Mesendoderm (in vitro differentiated cells): Measurements from ENCODE around the gene AGBL5.
A peak's percentile ranks its signal among the peaks of the same experiment; 100 is the strongest.

Source experiments
- DNase-seq: peaks from one replicate; pipeline ENCODE4 v3.0.0; 2013
- H2AK5ac ChIP-seq: 2 replicates; pipeline ENCODE4 v1.6.1; 2013; ENCODE audit warnings: low read length, inconsistent platforms
- H2BK120ac ChIP-seq: 2 replicates; pipeline ENCODE4 v1.6.1; 2013; ENCODE audit warnings: low read depth, mild to moderate bottlenecking, low read length, moderate library complexity, mixed read lengths
- H2BK15ac ChIP-seq: replicated peaks from 2 replicates; pipeline ENCODE4 v1.6.1; 2013; ENCODE audit warnings: low read depth, mild to moderate bottlenecking, moderate library complexity
- H2BK5ac ChIP-seq: 2 replicates; pipeline ENCODE4 v1.6.1; 2013; ENCODE audit warnings: low read length, inconsistent platforms
- H3K18ac ChIP-seq: 2 replicates; pipeline ENCODE4 v1.6.1; 2013; ENCODE audit warnings: mild to moderate bottlenecking, low read length, mixed read lengths
- H3K23ac ChIP-seq: one replicate; pipeline ENCODE4 v1.6.1; 2013; ENCODE audit warnings: low read length
- H3K27ac ChIP-seq: 2 replicates; pipeline ENCODE4 v1.5.1; 2013; ENCODE audit warnings: low read depth, mild to moderate bottlenecking, inconsistent platforms, low read length, moderate library complexity
- H3K27me3 ChIP-seq: 2 replicates; pipeline ENCODE4 v1.6.1; 2013; ENCODE audit warnings: low read length, control low read depth, mild to moderate bottlenecking, inconsistent platforms; ENCODE audit not compliant: insufficient read depth, poor library complexity
- H3K36me3 ChIP-seq: 2 replicates; pipeline ENCODE4 v1.6.1; 2013; ENCODE audit warnings: low read length, inconsistent platforms; ENCODE audit not compliant: control insufficient read depth, insufficient read depth
- H3K4ac ChIP-seq: one replicate; pipeline ENCODE4 v1.6.1; 2013; ENCODE audit warnings: low read depth, mild to moderate bottlenecking, low read length, moderate library complexity
- H3K4me1 ChIP-seq: 2 replicates; pipeline ENCODE4 v1.6.1; 2013; ENCODE audit warnings: low read depth, low read length, inconsistent platforms; ENCODE audit not compliant: control insufficient read depth
- H3K4me2 ChIP-seq: 2 replicates; pipeline ENCODE4 v1.6.1; 2013; ENCODE audit warnings: low read length
- H3K4me3 ChIP-seq: 2 replicates; pipeline ENCODE4 v1.5.1; 2013; ENCODE audit warnings: mild to moderate bottlenecking, low read length
- H3K56ac ChIP-seq: one replicate; pipeline ENCODE4 v1.6.1; 2013; ENCODE audit warnings: low read length
- H3K79me1 ChIP-seq: 2 replicates; pipeline ENCODE4 v1.6.1; 2013; ENCODE audit warnings: low read length, inconsistent platforms
- H3K79me2 ChIP-seq: 2 replicates; pipeline ENCODE4 v1.6.1; 2013; ENCODE audit warnings: mild to moderate bottlenecking, low read length; ENCODE audit not compliant: control insufficient read depth, insufficient read depth
- H3K9ac ChIP-seq: 2 replicates; pipeline ENCODE4 v1.6.1; 2013; ENCODE audit warnings: low read length, inconsistent platforms
- H4K5ac ChIP-seq: one replicate; pipeline ENCODE4 v1.6.1; 2013; ENCODE audit warnings: low read length
- H4K8ac ChIP-seq: one replicate; pipeline ENCODE4 v1.6.1; 2013; ENCODE audit warnings: low read depth, mild to moderate bottlenecking, control low read depth, low read length, moderate library complexity
- WGBS: extraction: QIAGEN DNeasy Blood & Tissue Kit; methylation state at CpG from one replicate; pipeline ENCODE4 v1.1.7; 2013; ENCODE audit warnings: low lambda C conversion rate, missing lambda C conversion rate; ENCODE audit not compliant: insufficient coverage; ENCODE audit errors: extremely low coverage; 5-methylcytosine and 5-hydroxymethylcytosine counted together

The AGBL5 gene

DNA sequence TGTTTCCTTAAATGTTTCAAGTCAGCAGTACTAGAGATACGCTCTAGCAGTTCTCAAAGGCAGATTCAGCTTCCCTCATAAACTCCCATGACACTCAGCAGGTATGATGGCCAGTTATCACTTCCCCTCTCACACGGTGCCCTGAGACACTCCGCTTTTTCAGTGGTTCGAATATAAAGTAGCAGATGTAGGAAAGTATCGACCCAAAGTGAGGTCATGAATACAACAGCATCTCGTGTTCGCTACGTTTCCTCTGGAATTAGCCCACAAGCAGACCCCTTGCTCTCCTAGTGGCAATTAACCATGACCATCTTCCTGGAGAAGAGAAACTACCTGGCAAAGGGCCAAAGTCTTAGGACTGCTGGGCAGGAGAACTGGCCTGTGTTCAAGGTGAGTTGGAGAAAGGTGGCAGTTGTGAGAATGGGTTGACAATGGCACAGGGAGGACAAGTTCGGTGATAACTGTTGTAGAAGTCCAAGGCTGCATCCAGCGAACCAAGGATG lies 9.3 kb upstream of the AGBL5 start:
- H3K4me1 ChIP-seq = no peaks in the 10 kb centered on the region
- no peak overlapping the region for H3K23ac ChIP-seq
- no peak overlapping the region for H3K4ac ChIP-seq
- no peak overlapping the region for H3K4me3 ChIP-seq
- no peaks in the 10 kb centered on the region for H3K79me2 ChIP-seq
- H3K79me1 ChIP-seq = no peaks in the 10 kb centered on the region
- no peak overlapping the region for H2AK5ac ChIP-seq
- H4K5ac ChIP-seq = no peak overlapping the region
- H3K27me3 ChIP-seq = no peaks in the 10 kb centered on the region
- H3K27ac ChIP-seq = no peak overlapping the region
- no peak overlapping the region for H3K18ac ChIP-seq
- H3K9ac ChIP-seq = no peak overlapping the region
- no peak overlapping the region for H3K4me2 ChIP-seq
- WGBS = no CpG with 5 or more reads among the region's 10 CpGs
- no peak overlapping the region for H2BK120ac ChIP-seq
- H2BK5ac ChIP-seq = no peak overlapping the region
- H3K36me3 ChIP-seq = peaks cover 19% of the 10 kb centered on the region
- no peak overlapping the region for H2BK15ac ChIP-seq
- H4K8ac ChIP-seq = no peak overlapping the region
- no peak for DNase-seq
- no peak overlapping the region for H3K56ac ChIP-seq

DNA sequence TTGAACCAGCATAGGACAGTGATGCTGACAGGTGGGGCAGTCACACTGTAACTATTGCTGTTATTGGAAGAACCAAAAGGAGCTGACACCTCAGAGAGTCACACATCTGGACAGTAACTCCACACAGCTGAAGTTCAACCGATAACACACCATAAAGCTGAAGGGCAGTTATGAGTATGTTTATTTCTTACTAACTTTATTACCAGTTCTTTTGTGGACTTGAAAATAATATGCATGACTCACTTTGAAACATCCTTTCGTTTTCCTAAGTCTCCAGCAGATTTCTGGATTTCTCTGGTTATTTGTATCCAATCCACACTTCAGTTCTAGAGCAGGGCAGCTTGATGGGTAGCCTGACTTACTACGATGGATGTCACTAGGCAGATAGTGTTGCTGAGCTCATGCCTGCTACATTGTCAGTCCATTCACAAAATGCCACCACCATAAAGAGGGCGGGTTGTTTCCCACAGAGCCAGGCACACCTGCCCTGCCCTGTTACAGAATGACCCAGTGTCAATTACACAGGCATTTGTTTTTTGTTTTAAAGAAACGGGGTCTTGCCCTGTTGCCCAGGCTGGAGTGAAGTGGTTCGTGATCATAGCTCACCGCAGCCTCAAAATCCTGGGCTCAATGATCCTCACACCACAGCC lies 8.4 kb upstream of the AGBL5 start:
- Histone ChIP-seq H3K56ac (no peak overlapping the region), H3K4me2 (no peak overlapping the region), H3K79me2 (no peaks in the 10 kb centered on the region), H4K5ac (no peak overlapping the region), H3K4me1 (no peaks in the 10 kb centered on the region), H3K79me1 (no peaks in the 10 kb centered on the region), H3K9ac (no peak overlapping the region), H3K4ac (no peak overlapping the region), H3K36me3 (peaks cover 19% of the 10 kb centered on the region), H2BK120ac (no peak overlapping the region), H3K27me3 (no peaks in the 10 kb centered on the region), H3K18ac (no peak overlapping the region), H3K23ac (no peak overlapping the region), H3K27ac (no peak overlapping the region), H3K4me3 (no peak overlapping the region), H2AK5ac (no peak overlapping the region), H4K8ac (no peak overlapping the region), H2BK15ac (no peak overlapping the region), H2BK5ac (no peak overlapping the region)
- DNase-seq = no peak
- WGBS = no CpG with 5 or more reads among the region's 7 CpGs

DNA sequence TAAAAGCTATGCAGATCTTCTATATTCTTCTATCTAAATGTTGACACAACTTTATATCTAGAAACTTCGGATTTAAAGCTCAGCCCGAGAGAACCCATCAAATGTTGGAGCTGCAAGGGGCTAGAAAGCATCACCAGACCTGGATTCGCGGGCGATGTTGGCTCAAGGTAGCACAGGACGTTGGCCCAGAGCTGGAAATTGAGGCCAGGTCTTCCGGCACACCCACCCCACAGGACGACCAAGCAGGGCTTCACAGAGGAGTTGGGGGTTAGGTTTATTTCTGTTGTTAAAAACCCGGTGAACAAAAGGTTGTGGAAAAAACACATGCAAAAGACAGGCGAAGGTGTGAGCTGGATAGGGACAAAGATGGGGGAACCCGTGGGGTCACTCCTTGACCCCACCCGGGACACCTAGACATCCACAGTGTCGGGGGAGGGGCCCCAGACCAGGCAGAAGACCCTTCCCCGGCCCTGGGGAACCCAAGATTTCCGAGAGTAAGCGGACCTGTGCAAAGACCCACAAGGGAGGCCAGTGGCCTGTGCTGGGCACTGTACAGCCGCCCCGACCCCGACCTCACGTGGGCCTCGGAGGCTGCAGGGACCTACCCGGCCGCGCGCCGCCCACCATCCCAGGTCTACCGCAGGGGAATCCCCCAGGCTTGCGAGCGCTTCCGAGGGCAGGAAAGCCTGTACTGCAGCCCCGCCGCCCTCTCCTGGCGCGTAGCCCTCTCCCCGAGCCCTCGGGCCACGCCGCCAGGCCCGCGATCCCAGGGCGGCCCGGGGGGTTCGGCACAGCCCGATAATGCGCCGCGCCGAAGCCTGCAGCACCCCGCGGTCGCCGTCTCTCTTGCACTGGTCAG lies 1.8 kb upstream of the AGBL5 start:
- no peak overlapping the region for H3K4ac ChIP-seq
- H2BK120ac ChIP-seq = no peak overlapping the region
- H3K27ac ChIP-seq = peak overlapping the region; percentile 60
- peak overlapping the region; percentile 15 for H3K23ac ChIP-seq
- no peak overlapping the region for H4K8ac ChIP-seq
- no peak overlapping the region for H3K18ac ChIP-seq
- no peak for DNase-seq
- H2BK15ac ChIP-seq = no peak overlapping the region
- H3K56ac ChIP-seq = peak overlapping the region; percentile 91
- H3K27me3 ChIP-seq = no peaks in the 10 kb centered on the region
- H4K5ac ChIP-seq = no peak overlapping the region
- peak overlapping the region; percentile 34 for H3K4me2 ChIP-seq
- H3K36me3 ChIP-seq = no peaks in the 10 kb centered on the region
- peaks cover 2% of the 10 kb centered on the region for H3K4me1 ChIP-seq
- peaks cover 2% of the 10 kb centered on the region for H3K79me1 ChIP-seq
- H3K4me3 ChIP-seq = peak overlapping the region; percentile 80
- peak overlapping the region; percentile 80 for H3K9ac ChIP-seq
- WGBS = no CpG with 5 or more reads among the region's 52 CpGs
- no peak overlapping the region for H2AK5ac ChIP-seq
- no peak overlapping the region for H2BK5ac ChIP-seq
- no peaks in the 10 kb centered on the region for H3K79me2 ChIP-seq

DNA sequence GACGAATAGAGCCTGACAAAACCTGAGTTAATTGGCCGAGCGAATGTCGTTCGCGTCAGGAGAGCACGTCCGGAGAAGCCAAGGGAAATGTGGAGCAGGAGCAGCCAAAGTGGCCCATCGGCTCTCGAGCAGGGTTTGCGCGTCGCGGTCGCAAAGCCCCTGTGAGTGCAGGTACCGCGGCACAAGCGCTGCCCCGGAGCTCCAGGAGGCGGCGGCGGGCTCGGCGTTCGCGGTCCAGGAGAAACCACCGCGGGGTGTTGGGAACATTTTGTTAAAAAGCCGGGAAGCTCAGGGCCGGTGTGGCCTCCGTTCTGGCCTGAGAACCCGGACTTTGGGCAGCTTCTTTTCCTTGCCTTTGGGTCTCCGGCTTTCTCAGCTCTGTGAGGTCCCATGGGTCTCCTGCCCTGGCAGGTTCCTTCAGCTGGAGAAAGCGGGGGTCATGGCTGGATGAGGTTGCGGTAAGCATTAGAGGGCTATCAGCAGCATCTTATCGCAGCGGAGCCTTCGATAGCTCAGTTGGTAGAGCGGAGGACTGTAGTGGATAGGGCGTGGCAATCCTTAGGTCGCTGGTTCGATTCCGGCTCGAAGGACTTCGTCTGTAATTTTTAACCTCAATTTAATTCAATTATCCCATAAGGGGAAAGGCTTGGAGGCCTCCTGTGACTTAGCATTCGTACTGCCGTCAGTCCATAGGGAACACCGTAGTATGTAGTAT lies 1.0 kb upstream of the AGBL5 start:
- no peak overlapping the region for H3K4ac ChIP-seq
- peaks cover 2% of the 10 kb centered on the region for H3K4me1 ChIP-seq
- no peak overlapping the region for H2AK5ac ChIP-seq
- no CpG with 5 or more reads among the region's 48 CpGs for WGBS
- H3K56ac ChIP-seq = peak overlapping the region; percentile 91
- H4K8ac ChIP-seq = no peak overlapping the region
- no peaks in the 10 kb centered on the region for H3K27me3 ChIP-seq
- peak overlapping the region; percentile 15 for H3K23ac ChIP-seq
- H3K27ac ChIP-seq = peak overlapping the region; percentile 60
- no peak overlapping the region for H2BK120ac ChIP-seq
- H2BK15ac ChIP-seq = no peak overlapping the region
- H3K36me3 ChIP-seq = no peaks in the 10 kb centered on the region
- H2BK5ac ChIP-seq = no peak overlapping the region
- no peaks in the 10 kb centered on the region for H3K79me2 ChIP-seq
- peak overlapping the region; percentile 92 for H3K4me2 ChIP-seq
- DNase-seq = peak; percentile 97
- H3K79me1 ChIP-seq = peaks cover 2% of the 10 kb centered on the region
- H4K5ac ChIP-seq = no peak overlapping the region
- no peak overlapping the region for H3K18ac ChIP-seq
- peak overlapping the region; percentile 80 for H3K9ac ChIP-seq
- H3K4me3 ChIP-seq = peak overlapping the region; percentile 80

DNA sequence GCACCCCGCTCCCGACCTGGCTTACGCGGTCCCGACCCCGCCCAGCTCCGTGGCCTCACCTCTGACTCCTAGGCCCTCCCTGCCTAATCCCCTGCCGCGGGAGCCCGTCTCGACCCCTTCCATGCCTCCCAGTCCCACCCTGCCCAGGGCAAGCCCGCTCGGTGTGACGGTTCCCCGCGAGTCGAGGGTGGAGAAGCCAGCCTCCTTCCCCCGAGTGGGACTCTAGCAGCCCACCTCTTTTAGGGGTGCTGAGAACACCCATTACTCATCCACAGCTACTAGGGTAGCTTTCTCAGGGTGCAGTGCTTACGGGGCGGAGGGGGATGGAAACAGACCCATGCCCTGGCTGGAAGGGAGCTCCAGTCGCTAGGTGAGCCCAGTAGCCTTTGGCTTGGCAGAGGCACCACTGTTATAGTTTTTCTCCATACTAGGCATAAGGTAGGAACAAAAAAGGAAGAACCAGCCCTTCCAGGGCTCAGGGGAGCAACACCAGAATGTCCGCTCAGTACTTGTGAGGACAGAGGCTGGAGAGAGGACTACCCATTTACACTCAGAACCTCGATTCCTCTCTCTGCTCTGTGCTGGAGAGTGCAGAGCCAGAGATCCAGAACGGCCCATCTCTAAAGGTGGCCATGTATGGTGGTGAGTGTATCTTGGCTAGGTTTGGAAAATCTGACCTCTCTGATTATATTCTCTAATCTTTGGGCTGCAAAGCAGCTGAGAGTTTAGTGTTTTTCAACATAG lies 606 bp downstream of the AGBL5 start:
- H3K27ac ChIP-seq = no peak overlapping the region
- H3K79me1 ChIP-seq = peaks cover 2% of the 10 kb centered on the region
- H3K27me3 ChIP-seq = no peaks in the 10 kb centered on the region
- H2BK15ac ChIP-seq = no peak overlapping the region
- peak overlapping the region; percentile 97 for H3K4me2 ChIP-seq
- H3K4me3 ChIP-seq = peak overlapping the region; percentile 81
- H3K23ac ChIP-seq = no peak overlapping the region
- no CpG with 5 or more reads among the region's 24 CpGs for WGBS
- no peak overlapping the region for H3K4ac ChIP-seq
- H4K8ac ChIP-seq = no peak overlapping the region
- peak overlapping the region; percentile 89 for H3K56ac ChIP-seq
- peak overlapping the region; percentile 49 for H2AK5ac ChIP-seq
- no peak overlapping the region for H2BK120ac ChIP-seq
- H3K9ac ChIP-seq = peak overlapping the region; percentile 78
- no peak overlapping the region for H4K5ac ChIP-seq
- H3K4me1 ChIP-seq = peaks cover 2% of the 10 kb centered on the region
- no peak overlapping the region for H2BK5ac ChIP-seq
- peak; percentile 23 for DNase-seq
- H3K79me2 ChIP-seq = no peaks in the 10 kb centered on the region
- peaks cover 2% of the 10 kb centered on the region for H3K36me3 ChIP-seq
- H3K18ac ChIP-seq = peak overlapping the region; percentile 51
